K562 (cell line): ENCODE results near the gene TRPC4. TPM values are rescaled to one million over a fixed set of nuclear protein-coding genes. Genes with fewer than 3 reads are reported as not detected.

Source experiments
- ATAC-seq: fragments of 200-7000 bp; cut with Tn5 transposase; 3 replicates; pipeline ENCODE4 v1.9.1; 2020; ENCODE audit warnings: moderate library complexity
- BruUV-seq: library from RNA; stranded (reverse); fragments of 400-500 nt; replicated peaks from 2 replicates; lab custom pipeline; 2021; lab: Mats Ljungman, UMichigan
- CTCF ChIA-PET: fragments of 300-600 bp; formaldehyde crosslinking; extraction: SDS; loops from one replicate; lab custom pipeline; 2021; ENCODE audit warnings: low intra/inter-chr PET ratio; lab: Yijun Ruan, JAX
- POLR2A ChIA-PET: fragments of 300-600, 350-650 bp; sonication (Branson Sonifier 250); formaldehyde crosslinking; extraction: SDS; loops from one replicate; lab custom pipeline; 2021; ENCODE audit warnings: antibody characterized with exemption, inconsistent platforms; lab: Yijun Ruan, JAX
- DNase-seq, 4 experiments: peaks; one replicate each; pipeline versions ENCODE4 v3.0.0 to v3.0.0-alpha.2; 2011 to 2018; ENCODE audit warnings: low spot score in 3 of 4, mixed read lengths in 3 of 4; ENCODE audit errors: extremely low read depth in 1 of 4
- FAIRE-seq: peaks from 2 replicates; lab custom pipeline; 2011; peaks lifted over from hg19 to GRCh38; lab: Jason Lieb, UNC
- H2AFZ ChIP-seq: 2 replicates; pipeline ENCODE4 v1.6.0; 2011; ENCODE audit warnings: low read depth, low read length, control low read depth, inconsistent platforms
- H3K27ac ChIP-seq: fragments of 200-600 bp; 3 replicates; pipeline ENCODE4 v1.8.0; 2011; ENCODE audit warnings: low read depth, mild to moderate bottlenecking, control low read depth, inconsistent platforms, low read length, moderate library complexity, mixed read lengths; ENCODE audit errors: extremely low read depth
- H3K27me3 ChIP-seq, 2 experiments: fragments of 300-600 bp in 1 of 2; 2 replicates in 1 of 2; 3 replicates in 1 of 2; pipeline versions ENCODE4 v1.6.0 to v1.8.0; 2011; ENCODE audit warnings: inconsistent platforms in 2 of 2, low read length in 2 of 2, mild to moderate bottlenecking in 1 of 2, mixed read lengths in 1 of 2, moderate library complexity in 1 of 2; ENCODE audit not compliant: control insufficient read depth in 2 of 2, insufficient read depth in 2 of 2
- H3K36me3 ChIP-seq: fragments of 300-600 bp; 3 replicates; pipeline ENCODE4 v1.8.0; 2011; ENCODE audit warnings: mild to moderate bottlenecking, low read length, inconsistent platforms; ENCODE audit not compliant: control insufficient read depth, insufficient read depth
- H3K4me1 ChIP-seq, 2 experiments: fragments of 200-600 bp in 1 of 2; replicated peaks in 1 of 2; 2 replicates in 1 of 2; 3 replicates in 1 of 2; pipeline versions ENCODE4 v1.5.1 to v1.8.0; 2011; ENCODE audit warnings: inconsistent platforms in 2 of 2, low read length in 2 of 2, mild to moderate bottlenecking in 1 of 2, mixed read lengths in 1 of 2, moderate library complexity in 1 of 2; ENCODE audit not compliant: control insufficient read depth in 2 of 2, insufficient read depth in 2 of 2
- H3K4me2 ChIP-seq: 2 replicates; pipeline ENCODE4 v1.6.1; 2011; ENCODE audit warnings: low read length, control low read depth, inconsistent platforms, mixed read lengths; ENCODE audit not compliant: insufficient read depth
- H3K4me3 ChIP-seq: fragments of 200-600 bp; sonication (generic), shearing (Covaris generic); 2 replicates; pipeline ENCODE4 v1.5.1; 2016; ENCODE audit warnings: control low read depth, inconsistent platforms
- H3K79me2 ChIP-seq: fragments of 200-600 bp; 3 replicates; pipeline ENCODE4 v1.8.0; 2011; ENCODE audit warnings: low read length, inconsistent platforms; ENCODE audit not compliant: control insufficient read depth, insufficient read depth
- H3K9ac ChIP-seq, 2 experiments: 2 replicates each; pipeline versions ENCODE4 v1.6.0 to v1.6.1; 2011; ENCODE audit warnings: low read depth in 2 of 2, low read length in 2 of 2, control low read depth in 1 of 2, inconsistent platforms in 1 of 2, mild to moderate bottlenecking in 1 of 2, mixed read lengths in 1 of 2; ENCODE audit not compliant: insufficient read depth in 1 of 2
- H3K9me1 ChIP-seq: one replicate; pipeline ENCODE4 v1.6.0; 2011; ENCODE audit warnings: inconsistent platforms, mild to moderate bottlenecking, low read length, moderate library complexity; ENCODE audit not compliant: control insufficient read depth, insufficient read depth
- H3K9me3 ChIP-seq: replicated peaks from 2 replicates; pipeline ENCODE4 v1.5.1; 2011; ENCODE audit warnings: low read depth, low read length, inconsistent platforms; ENCODE audit not compliant: control insufficient read depth, insufficient read depth
- H4K20me1 ChIP-seq: replicated peaks from 2 replicates; pipeline ENCODE4 v1.6.1; 2011; ENCODE audit warnings: low read length, inconsistent platforms, mixed read lengths; ENCODE audit not compliant: control insufficient read depth, insufficient read depth
- ARID3A ChIP-seq: IDR thresholded peaks from 2 replicates; pipeline ENCODE4 v1.6.1; 2012; ENCODE audit warnings: low read depth, low read length, improper control_type of control experiment, borderline replicate concordance
- ARID4B ChIP-seq: sonication (generic); formaldehyde crosslinking; IDR thresholded peaks from 2 replicates; pipeline ENCODE4 v1.8.0; 2022; ENCODE audit warnings: mild to moderate bottlenecking, missing genetic modification reagents
- CBX2 ChIP-seq: fragments of 200-600 bp; sonication (generic); IDR thresholded peaks from one replicate; pipeline ENCODE4 v1.6.1; 2012; ENCODE audit warnings: mild to moderate bottlenecking, low read length, inconsistent platforms; ENCODE audit not compliant: insufficient read depth, poor library complexity, severe bottlenecking
- DEAF1 ChIP-seq: fragments of 450-650 bp; formaldehyde crosslinking; IDR thresholded peaks from 2 replicates; pipeline ENCODE4 v1.4.0; 2020; ENCODE audit warnings: mild to moderate bottlenecking, moderate library complexity
- FOXK1 ChIP-seq: sonication (generic); formaldehyde crosslinking; IDR thresholded peaks from 2 replicates; pipeline ENCODE4 v1.8.0; 2022; ENCODE audit warnings: missing genetic modification reagents, mild to moderate bottlenecking, borderline replicate concordance
- KDM1A ChIP-seq, 2 experiments: fragments of 450-650 bp; IDR thresholded peaks; 2 replicates each; pipeline ENCODE4 v1.6.1; 2016; ENCODE audit warnings: mild to moderate bottlenecking in 2 of 2
- RAD51 ChIP-seq: fragments of 450-650 bp; IDR thresholded peaks from 2 replicates; pipeline ENCODE4 v1.7.1; 2016; ENCODE audit warnings: low read depth, mild to moderate bottlenecking, borderline replicate concordance
- RBM34 ChIP-seq: fragments of 200-400 bp; formaldehyde crosslinking; IDR thresholded peaks from 2 replicates; pipeline ENCODE4 v1.6.1; 2018; ENCODE audit warnings: low read length, borderline replicate concordance; ENCODE audit not compliant: insufficient read depth
- SOX6 ChIP-seq: fragments of 450-650 bp; IDR thresholded peaks from 2 replicates; pipeline ENCODE4 v1.6.1; 2014; ENCODE audit warnings: mild to moderate bottlenecking
- TCFL5 ChIP-seq: fragments of 250-450 bp; sonication (Bioruptor Pico); conservative IDR thresholded peaks from 2 replicates; pipeline ENCODE4 v1.6.1; 2021; ENCODE audit warnings: mild to moderate bottlenecking, moderate library complexity, matching md5 sums
- THRAP3 ChIP-seq: fragments of 450-650 bp; IDR thresholded peaks from 2 replicates; pipeline ENCODE4 v1.6.1; 2016; ENCODE audit warnings: mild to moderate bottlenecking, inconsistent platforms, borderline replicate concordance
- ZBTB26 ChIP-seq: fragments of 450-650 bp; formaldehyde crosslinking; IDR thresholded peaks from 2 replicates; pipeline ENCODE4 v1.4.0; 2022; ENCODE audit warnings: missing genetic modification characterization
- ZFP1 ChIP-seq: fragments of 450-650 bp; formaldehyde crosslinking; IDR thresholded peaks from 2 replicates; pipeline ENCODE4 v1.4.0; 2020; ENCODE audit warnings: mild to moderate bottlenecking, mixed read lengths
- in situ Hi-C: fragments of 300-500 bp; cut with MboI; formaldehyde crosslinking; loops from 4 replicates; pipeline ENCODE4 v1.15.0; 2018; ENCODE audit warnings: inconsistent platforms, mixed read lengths
- intact Hi-C: fragments of 100-400 bp; cut with micrococcal nuclease; formaldehyde crosslinking; loops from 2 replicates; pipeline ENCODE4 v1.14.2; 2022
- polyA plus RNA-seq, 8 experiments: library from polyadenylated mRNA; depleted of rRNA in 4 of 8; stranded (reverse) in 5 of 8; unstranded in 3 of 8; fragments of >200 nt; fragmentation: Nextera tagmentation in 2 of 8; fragmentation: Illumina TruSeq in 1 of 8; extraction: Ambion mirVana in 2 of 8; extraction: Trizol in 1 of 8; gene quantifications; 2 replicates each; pipeline versions ENCODE4 v1.2.1 to v1.2.3, GENCODE V29; 2011 to 2014; ENCODE audit warnings: inconsistent platforms in 1 of 8, missing spikeins in 1 of 8
- total RNA-seq, 7 experiments: library from RNA; depleted of rRNA in 6 of 7; stranded (reverse); fragments of >200 nt in 6 of 7; fragmentation: Illumina TruSeq in 2 of 7; extraction: Trizol in 2 of 7; gene quantifications; 2 replicates each; pipeline versions ENCODE4 v1.2.1 to v1.2.3, GENCODE V29; 2011 to 2021; ENCODE audit warnings: low replicate concordance in 1 of 7

Gene TRPC4
- total and polyA plus RNA-seq, 9 of the 15 experiments (the other 6 are each of a cell fraction or from before 2014, with no cell fraction given): 0.03 to 0.04 TPM; not detected in 7

DNA sequence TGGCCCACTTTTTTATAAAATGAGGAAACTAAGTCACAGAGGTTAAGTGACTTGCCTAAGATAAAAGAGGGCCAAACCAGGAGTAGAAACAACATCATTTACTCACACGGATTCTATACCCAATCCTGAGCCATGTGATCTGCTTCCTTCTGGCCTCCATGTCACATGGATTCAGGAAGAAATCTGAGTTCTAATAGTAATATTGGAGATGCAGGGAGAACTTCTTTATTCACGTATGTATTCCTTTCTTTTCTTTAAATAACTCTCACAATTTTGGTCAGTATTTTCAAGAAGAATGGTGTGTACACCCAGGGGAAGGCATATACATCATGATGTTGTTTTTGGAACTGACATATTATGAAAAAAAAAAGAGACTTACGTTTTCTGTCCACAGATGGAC, 272.8 kb downstream of the TRPC4 start (continued):
- TF ChIP-seq ARID4B (no peak), RBM34 (no peak), KDM1A (IDR thresholded peaks at IDR 0.05) (no peak), TCFL5 (CRISPR knock-in tag) (no peak)

DNA sequence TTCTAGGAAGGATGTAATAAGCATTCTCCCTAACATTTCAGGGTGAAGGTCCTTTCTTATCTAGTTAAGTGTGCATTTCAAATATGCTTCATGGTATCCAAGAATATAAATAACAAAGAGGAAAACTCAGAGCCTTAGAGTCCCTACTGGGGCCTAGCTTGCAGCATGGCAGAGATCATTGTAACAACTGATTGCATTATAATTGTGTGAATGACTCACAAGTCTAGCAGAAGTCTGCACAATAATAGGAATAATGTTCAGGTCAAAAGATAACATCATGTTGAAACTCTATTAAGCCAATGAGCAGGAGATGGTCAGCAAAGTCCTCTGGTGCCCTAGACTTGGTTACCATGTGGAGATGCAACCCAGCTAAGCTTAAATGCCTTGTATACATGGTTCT, 274.4 kb downstream of the TRPC4 start:
- ATAC-seq (no peak), DNase-seq (no peak), FAIRE-seq (no peak)
- in situ Hi-C loops: no loop called here
- Histone ChIP-seq H3K4me3 (no peak overlapping the region), H3K4me2 (no peak overlapping the region), H3K4me1 (no peaks in the 10 kb centered on the region), H3K9me3 (no peaks in the 10 kb centered on the region), H3K79me2 (no peaks in the 10 kb centered on the region), H2AFZ (no peak overlapping the region), H3K9ac (no peak overlapping the region), H3K27ac (no peak overlapping the region), H3K36me3 (no peaks in the 10 kb centered on the region), H4K20me1 (no peaks in the 10 kb centered on the region), H3K9me1 (no peaks in the 10 kb centered on the region), H3K27me3 (no peaks in the 10 kb centered on the region)
- TF ChIP-seq RAD51: no peak
- TF ChIP-seq CBX2: no peak
- TF ChIP-seq ZBTB26 (CRISPR knock-in tag): no peak
- TF ChIP-seq FOXK1 (CRISPR knock-in tag): no peak
- no peak for TF ChIP-seq DEAF1 (CRISPR knock-in tag)
- no peak for TF ChIP-seq ARID3A
- TF ChIP-seq ZFP1 (CRISPR knock-in tag): no peak
- no peak for TF ChIP-seq THRAP3
- no peak for TF ChIP-seq SOX6
- ChIA-PET POLR2A (no interaction called here), CTCF (no interaction called here)
- BruUV-seq: no TSS peak
- intact Hi-C loops: no loop called here
